Nephron (organoid): ENCODE measurements around the gene BMPR2.

Experiments
- H3K27ac Mint-ChIP-seq, 3 experiments: 2 replicates each; pipeline ENCODE4 v1.8.0; 2020; ENCODE audit warnings: mixed read lengths in 3 of 3, mild to moderate bottlenecking in 2 of 3, moderate library complexity in 1 of 3
- H3K27me3 Mint-ChIP-seq: 2 replicates; pipeline ENCODE4 v1.8.0; 2021; ENCODE audit warnings: low read depth, mild to moderate bottlenecking, moderate library complexity, mixed read lengths
- H3K36me3 Mint-ChIP-seq: 2 replicates; pipeline ENCODE4 v1.8.0; 2020; ENCODE audit warnings: low read depth, mixed read lengths
- H3K4me1 Mint-ChIP-seq: 2 replicates; pipeline ENCODE4 v1.8.0; 2020; ENCODE audit warnings: mixed read lengths
- H3K4me3 Mint-ChIP-seq, 3 experiments: 2 replicates each; pipeline ENCODE4 v1.8.0; 2020; ENCODE audit warnings: mild to moderate bottlenecking in 3 of 3, mixed read lengths in 3 of 3, moderate library complexity in 2 of 3
- H3K9me3 Mint-ChIP-seq: 2 replicates; pipeline ENCODE4 v1.8.0; 2020; ENCODE audit warnings: mixed read lengths
- CTCF ChIP-seq, 3 experiments: fragments of 200-600 bp; sonication (generic); IDR thresholded peaks; one replicate each; pipeline ENCODE4 v1.5.0; 2021; ENCODE audit warnings: antibody characterized with exemption in 3 of 3; ENCODE audit not compliant: unreplicated experiment in 3 of 3

The BMPR2 gene

GRCh38 chr2:202510911-202511310 lies 134.8 kb downstream of the BMPR2 start:
- no peaks in the 10 kb centered on the region for H3K27me3 Mint-ChIP-seq
- no peak for TF ChIP-seq CTCF (IDR thresholded peaks at IDR 0.05; ENCODE audit: unreplicated experiment in 3 of 3)
- no peaks in the 10 kb centered on the region for H3K9me3 Mint-ChIP-seq
- no peak overlapping the region for H3K4me3 Mint-ChIP-seq
- H3K27ac Mint-ChIP-seq = no peak overlapping the region
- H3K36me3 Mint-ChIP-seq = peaks cover 10% of the 10 kb centered on the region
- no peaks in the 10 kb centered on the region for H3K4me1 Mint-ChIP-seq

GRCh38 chr2:202512176-202512575 lies 136.0 kb downstream of the BMPR2 start:
- no peak for TF ChIP-seq CTCF (IDR thresholded peaks at IDR 0.05; ENCODE audit: unreplicated experiment in 3 of 3)
- Mint-ChIP-seq H3K9me3 (no peaks in the 10 kb centered on the region), H3K27ac (no peak overlapping the region), H3K36me3 (peaks cover 12% of the 10 kb centered on the region), H3K4me3 (no peak overlapping the region), H3K4me1 (no peaks in the 10 kb centered on the region), H3K27me3 (no peaks in the 10 kb centered on the region)

- no peak for TF ChIP-seq CTCF (IDR thresholded peaks at IDR 0.05; ENCODE audit: unreplicated experiment in 3 of 3)
- Mint-ChIP-seq H3K4me1 (no peaks in the 10 kb centered on the region), H3K27ac (no peak overlapping the region), H3K4me3 (no peak overlapping the region), H3K27me3 (no peaks in the 10 kb centered on the region), H3K36me3 (peaks cover 27% of the 10 kb centered on the region), H3K9me3 (no peaks in the 10 kb centered on the region)
These were observed 138.6 kb downstream of the BMPR2 start for GRCh38 chr2:202514732-202515131.

GRCh38 chr2:202519453-202519852 lies 143.3 kb downstream of the BMPR2 start:
- Mint-ChIP-seq H3K27ac (no peak overlapping the region), H3K4me3 (no peak overlapping the region), H3K9me3 (no peaks in the 10 kb centered on the region), H3K27me3 (no peaks in the 10 kb centered on the region), H3K36me3 (peaks cover 67% of the 10 kb centered on the region), H3K4me1 (no peaks in the 10 kb centered on the region)
- TF ChIP-seq CTCF (IDR thresholded peaks at IDR 0.05; ENCODE audit: unreplicated experiment in 3 of 3) = no peak

- Mint-ChIP-seq H3K27me3 (no peaks in the 10 kb centered on the region), H3K27ac (no peak overlapping the region), H3K36me3 (peaks cover 67% of the 10 kb centered on the region), H3K9me3 (no peaks in the 10 kb centered on the region), H3K4me1 (no peaks in the 10 kb centered on the region), H3K4me3 (no peak overlapping the region)
- no peak for TF ChIP-seq CTCF (IDR thresholded peaks at IDR 0.05; ENCODE audit: unreplicated experiment in 3 of 3)
These were observed 145.3 kb downstream of the BMPR2 start for GRCh38 chr2:202521470-202521869.

GRCh38 chr2:202529389-202529788 lies 153.3 kb downstream of the BMPR2 start:
- H3K9me3 Mint-ChIP-seq = no peaks in the 10 kb centered on the region
- H3K4me1 Mint-ChIP-seq = no peaks in the 10 kb centered on the region
- H3K27me3 Mint-ChIP-seq = no peaks in the 10 kb centered on the region
- no peak overlapping the region for H3K4me3 Mint-ChIP-seq
- peak overlapping the region in 2 of 3 experiments; percentile 28 to 38 for H3K27ac Mint-ChIP-seq
- no peak for TF ChIP-seq CTCF (IDR thresholded peaks at IDR 0.05; ENCODE audit: unreplicated experiment in 3 of 3)
- H3K36me3 Mint-ChIP-seq = peaks cover 50% of the 10 kb centered on the region
